ENCODE measurements around the gene FASN.

FASN gene

DNA sequence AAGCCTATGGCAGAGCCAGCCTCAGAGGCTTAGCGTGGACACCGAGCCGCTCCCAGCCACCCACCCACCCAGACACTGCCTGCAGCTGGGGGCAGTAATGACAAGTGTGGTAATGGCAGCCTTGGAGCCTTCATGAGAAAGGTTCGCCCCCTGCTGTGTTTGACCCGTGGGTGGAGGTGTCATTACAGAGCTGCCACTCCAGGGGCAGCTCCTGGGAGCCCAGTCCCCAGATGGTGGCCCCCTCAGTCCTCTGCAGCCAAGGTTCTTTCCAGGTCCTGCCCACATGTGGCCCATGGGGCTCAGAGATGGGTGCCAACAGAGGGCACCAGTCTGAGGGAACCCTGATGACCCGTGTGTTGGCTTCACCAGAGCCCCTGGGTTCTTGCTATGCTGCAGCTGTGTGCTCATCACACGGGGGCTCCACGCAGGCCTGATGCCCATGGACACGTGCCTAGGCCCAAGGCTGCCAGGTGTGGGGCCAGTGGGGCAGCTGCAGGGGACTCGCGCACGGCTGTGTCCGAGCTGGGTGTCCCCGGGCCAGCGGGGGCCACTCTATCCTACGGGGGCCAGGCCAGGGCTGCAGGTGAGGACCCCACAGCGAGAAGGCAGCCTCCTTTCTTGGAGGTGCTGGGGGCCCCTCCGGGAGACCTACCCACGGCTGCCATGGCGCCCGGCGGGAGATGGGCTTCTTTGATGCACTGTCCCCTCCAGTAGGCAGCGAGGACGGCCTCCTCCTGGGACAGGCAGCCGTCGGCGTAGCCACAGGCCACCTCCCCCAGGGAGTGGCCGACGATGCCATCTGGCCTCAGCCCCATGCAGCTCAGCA lies 8.1 kb downstream of the FASN start:
- in situ Hi-C loops (cut with MboI; ENCODE audit: low sequenced_read_pairs), result no loop called here

DNA sequence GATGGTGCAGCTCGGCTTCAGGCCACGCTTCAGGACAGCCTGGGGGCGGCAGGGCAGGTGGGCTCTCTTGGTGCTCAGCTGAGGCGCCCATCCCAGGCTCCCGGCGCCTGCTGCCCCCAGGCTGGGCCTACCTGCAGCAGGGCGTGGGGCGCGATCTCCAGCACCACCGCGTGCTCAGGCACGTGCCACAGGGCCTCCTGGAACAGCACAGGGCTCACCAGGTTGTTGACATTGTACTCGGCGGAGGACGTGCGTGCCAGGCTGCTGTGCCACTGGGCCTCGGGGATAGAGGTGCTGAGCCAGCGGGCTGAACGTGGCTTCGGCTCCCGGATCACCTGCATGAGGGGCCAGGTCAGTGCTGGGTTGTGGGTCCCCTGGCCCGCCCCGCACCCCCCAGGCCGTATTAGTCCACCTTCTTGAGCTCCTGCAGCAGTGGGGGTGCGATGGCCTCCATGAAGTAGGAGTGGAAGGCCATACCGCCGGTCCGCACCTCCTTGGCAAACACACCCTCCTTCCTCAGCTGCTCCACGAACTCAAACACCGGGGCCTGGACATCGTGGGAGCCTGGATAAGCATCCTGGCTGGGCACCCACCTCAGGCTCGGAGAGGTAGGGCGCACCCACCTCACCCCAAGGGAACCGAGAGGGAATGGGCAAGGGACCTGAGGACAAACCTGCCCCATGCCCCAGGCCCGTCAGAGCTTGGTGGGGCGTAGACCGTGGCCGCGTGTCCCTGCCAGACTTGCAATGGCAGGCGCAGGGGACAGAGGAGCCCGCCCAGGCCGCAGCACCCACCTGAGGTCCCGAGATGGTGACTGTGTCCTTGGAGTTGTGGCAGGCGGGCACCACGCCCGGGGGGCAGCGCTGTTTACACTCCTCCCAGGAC lies 9.0 kb downstream of the FASN start:
- in situ Hi-C loops (cut with MboI; ENCODE audit: low sequenced_read_pairs), result no loop called here

DNA sequence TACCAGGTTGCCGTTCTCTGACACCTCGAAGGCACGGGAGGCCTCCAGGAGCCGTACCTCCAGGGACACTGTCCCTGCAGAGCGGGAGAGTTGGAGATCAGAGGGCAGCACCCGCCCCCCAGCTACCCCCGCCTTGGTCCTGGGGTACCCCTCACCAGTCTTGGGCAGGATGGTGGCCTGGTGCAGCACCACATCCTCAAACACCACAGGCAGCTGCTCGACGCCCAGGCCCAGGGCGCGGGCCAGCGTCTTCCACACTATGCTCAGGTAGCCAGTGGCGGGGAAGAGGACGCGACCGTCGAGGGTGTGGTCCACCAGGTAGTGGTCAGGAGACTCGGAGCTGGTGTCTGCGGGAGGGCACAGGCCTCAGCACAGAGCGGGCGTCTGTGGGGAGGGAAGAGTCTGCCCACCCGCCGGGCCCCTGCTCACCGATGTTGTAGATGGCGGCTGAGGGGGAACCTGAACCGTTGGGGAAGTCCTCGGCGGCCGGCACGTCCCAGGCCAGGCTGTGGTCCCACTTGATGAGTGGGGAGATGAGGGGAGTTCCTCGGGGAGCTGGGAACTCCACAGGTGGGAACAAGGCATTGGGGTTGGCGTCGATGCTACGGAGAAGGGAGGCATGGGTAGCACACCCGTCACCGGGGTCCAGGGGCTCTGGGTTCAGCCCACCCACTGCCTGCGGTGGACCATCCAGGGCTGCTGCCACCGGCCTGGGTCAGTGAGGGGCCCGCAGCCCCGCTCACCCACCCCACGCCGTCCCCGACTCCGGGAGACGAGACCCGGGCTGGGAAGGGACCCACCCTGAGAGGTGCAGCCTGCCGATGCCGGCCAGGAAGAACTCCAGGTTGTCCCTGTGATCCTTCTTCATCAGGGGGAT lies 9.8 kb downstream of the FASN start:
- in situ Hi-C loops (cut with MboI; ENCODE audit: low sequenced_read_pairs), result no loop called here

DNA sequence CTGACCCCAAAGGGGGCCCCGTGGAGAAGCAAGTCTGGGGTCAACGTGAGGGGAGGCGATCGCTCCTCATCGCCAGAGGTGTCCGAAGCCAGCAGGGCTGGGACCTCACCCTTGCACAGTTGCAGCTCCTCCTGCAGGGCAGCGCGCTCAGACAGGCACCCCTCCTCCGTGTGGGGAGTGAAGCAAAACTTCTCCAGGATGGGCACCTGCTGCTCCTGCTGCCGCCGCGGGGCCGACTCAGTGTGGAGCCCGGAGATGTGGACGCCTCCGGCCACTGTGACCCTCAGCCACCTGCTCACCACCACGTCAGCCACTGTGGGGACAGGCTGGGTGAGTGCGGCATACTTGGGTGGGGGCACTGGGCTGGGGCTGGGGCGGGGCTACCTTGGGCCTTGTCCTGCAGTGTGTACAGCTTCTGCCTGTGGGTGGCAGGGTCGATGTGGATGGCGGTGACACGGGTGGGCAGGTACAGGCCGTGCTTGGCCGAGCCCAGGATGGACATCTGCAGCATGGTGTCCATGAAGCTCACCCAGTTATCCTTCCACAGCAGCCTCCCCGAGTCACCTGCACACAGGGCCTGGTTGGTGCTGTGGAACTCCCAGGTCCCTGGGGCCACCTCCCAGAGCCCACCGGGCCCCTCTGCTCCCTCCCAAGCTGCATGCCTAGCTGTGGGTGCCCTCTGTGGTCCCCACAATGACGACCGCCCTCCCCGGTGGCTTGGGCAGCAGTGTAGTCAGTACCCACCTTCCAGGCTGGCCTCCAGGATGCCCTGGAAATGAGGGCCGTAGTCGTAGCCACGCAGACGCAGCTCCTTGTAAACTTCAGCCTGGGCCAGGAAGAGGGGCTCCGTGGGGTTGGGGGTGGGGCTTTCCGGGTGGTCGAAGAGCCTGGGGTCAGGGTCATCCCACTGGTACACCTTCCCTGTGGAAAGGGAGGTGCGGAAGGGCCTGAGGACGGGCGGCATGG lies 10.8 kb downstream of the FASN start:
- in situ Hi-C loops (cut with MboI; ENCODE audit: low sequenced_read_pairs), result no loop called here

DNA sequence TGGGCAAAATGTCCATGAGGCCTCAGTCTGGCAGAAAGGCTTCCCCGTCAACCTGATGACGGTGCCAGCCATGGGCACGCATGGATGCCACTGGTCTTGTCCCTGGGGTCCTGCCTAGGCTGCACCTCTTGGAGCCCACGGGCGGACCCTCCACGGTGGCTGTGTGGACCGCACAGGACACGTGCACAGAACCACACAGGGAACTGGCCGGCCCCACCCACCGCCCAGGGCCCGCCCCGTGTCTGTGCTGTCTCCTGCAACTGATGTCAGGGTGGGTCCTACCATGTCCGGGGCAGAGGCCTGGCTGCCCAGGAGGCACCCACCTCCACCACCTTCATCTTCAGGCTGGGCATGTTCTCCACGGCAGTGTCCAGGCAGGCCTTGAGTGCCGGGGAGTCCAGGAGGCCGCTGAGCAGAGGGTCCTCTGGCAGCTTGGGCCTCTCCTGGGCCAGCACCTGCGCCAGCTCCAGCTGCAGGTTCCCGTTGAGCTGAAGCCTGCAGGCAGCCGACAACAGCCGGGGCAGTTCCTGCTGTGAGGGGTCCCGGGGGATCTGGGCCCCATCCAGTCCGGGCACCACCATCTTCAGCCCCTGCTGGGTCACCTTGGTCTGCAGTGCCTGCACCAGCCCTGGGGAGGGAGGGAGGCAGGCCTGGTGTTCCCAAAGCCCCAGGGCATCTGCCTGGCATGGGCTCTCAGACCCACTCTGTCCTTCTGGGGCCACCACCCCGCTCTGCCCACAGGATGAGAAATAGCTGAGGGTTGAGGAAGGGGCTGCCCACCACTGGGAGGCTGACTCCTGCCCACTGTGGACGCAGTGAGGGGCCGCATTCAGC lies 11.9 kb downstream of the FASN start:
- in situ Hi-C loops (cut with MboI; ENCODE audit: low sequenced_read_pairs), result no loop called here

DNA sequence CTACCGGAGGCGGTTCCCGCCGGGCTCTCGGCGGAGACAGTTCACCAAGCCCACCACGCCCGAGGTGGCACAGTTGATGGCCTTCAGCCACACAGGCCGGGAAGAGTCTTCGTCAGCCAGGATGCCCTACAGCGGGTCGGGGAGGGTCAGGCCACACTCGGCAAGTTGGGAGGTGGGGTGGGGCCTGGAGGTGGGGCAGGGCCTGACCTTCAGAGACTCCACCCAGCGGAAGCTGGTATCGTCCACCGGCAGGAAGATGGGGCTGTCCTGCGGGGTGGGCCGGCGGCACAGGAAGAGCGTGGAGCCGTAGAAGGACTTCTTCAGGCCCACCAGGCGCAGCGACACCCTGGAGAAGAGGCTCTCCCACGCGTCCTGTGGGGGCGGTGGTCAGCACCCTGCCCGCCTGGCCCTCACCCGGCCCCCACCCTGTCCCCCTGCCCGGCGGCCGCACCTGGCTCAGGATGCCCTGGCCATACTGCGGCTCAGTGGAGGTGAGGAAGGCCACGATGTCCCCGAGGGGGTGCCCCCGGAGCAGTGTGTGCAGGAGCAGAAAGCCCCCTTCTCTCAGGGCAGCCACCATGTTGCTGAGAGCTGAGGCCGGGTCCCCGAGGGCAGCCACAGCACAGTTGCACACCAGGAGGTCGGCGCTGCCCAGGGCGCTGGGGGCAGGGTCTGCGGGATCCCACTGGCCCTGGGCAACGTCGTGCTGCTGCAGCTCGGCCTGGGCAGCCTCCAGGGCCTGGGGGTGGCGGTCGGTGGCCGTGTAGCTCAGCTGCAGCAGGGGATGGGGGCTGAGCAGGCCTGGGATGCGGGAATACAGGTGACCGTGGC lies 12.8 kb downstream of the FASN start:
- in situ Hi-C loops (cut with MboI; ENCODE audit: low sequenced_read_pairs), result no loop called here

DNA sequence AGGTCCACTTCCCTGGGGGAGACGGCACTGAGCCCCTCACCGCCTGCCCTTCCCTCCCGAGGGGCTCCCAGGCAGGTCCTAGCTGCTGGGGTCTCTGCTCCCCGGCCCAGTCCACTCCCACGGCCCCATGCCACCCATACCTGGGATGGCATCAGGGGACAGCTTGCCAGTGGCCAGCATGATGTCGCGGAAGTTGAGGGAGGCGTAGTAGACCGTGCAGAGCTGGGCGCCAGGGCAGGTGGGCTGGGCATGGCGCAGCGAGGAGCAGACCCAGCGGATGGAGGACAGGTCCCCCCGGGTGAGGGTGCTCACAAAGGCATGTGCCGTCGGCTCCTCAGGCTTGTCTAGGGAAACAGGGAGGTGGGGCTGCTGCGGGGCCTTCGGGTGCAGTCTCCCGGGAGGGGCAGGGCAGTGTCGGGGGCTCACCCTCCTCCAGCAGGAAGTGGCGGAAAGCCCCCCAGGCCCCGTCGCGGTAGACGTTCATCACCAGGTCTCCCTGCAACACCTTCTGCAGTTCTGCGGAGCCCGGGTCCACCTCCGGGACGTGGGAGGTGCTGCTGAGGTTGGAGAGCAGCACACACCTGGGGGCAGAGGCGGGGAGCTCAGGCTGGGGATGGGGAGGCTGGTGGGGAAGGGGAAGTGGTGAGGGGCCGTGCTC lies 13.5 kb downstream of the FASN start:
- in situ Hi-C loops (cut with MboI; ENCODE audit: low sequenced_read_pairs), result no loop called here

DNA sequence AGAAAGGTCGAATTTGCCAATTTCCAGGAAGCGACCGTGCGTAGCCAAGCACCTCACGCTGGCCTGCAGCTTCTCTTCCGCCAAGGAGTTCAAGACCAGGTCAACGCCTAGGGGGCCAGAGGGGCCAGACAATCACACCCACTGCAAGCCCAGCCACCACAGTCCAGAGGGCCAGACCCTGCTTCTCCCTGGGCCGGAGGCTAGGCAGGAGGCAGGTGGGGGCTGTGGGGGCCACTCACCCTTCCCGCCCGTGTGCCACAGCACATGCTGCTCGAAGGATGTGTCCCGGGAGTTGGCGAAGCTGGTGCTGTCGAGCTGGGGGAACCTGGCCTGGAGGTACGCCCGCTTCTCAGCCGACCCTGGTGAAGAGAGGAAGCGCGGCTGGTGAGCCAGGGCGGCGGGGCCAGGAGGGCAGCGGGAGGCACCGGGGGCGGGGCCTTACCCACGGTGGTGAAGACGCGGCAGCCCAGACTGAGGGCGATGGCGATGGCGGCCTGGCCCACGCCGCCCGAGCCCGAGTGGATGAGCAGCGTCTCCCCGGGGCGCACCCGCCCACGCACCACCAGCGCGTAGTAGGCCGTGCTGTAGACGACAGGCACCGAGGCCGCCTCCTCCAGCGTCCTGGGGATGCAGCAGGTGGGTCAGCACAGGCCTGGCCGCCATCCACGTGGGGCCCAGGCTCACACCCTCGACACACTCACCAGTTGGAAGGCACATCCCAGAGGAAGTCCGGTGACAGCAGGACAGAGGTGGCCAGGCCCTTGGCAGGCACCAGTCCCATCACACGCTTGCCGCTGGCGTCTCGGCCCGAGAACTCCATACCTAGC lies 14.3 kb downstream of the FASN start:
- in situ Hi-C loops (cut with MboI; ENCODE audit: low sequenced_read_pairs), result no loop called here

DNA sequence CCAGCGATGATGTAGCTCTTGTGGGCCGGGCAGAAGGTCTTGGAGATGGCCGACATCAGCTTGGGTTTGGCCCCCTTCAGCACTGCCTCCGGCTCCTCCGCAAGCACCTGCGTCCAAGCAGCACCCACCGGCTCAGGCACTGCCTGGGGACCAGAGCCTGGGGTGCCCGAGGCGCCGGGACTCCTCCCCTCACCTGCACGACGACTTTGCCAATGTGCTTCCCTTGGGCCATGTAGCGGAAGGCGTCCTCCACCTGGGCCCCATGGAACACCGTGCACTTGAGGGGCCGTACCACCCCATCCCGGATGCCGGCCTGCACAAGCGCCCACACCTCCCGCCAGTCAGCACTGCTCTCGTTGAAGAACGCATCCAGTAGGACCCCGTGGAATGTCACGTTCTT lies 15.0 kb downstream of the FASN start:
- in situ Hi-C loops (cut with MboI; ENCODE audit: low sequenced_read_pairs), result no loop called here

DNA sequence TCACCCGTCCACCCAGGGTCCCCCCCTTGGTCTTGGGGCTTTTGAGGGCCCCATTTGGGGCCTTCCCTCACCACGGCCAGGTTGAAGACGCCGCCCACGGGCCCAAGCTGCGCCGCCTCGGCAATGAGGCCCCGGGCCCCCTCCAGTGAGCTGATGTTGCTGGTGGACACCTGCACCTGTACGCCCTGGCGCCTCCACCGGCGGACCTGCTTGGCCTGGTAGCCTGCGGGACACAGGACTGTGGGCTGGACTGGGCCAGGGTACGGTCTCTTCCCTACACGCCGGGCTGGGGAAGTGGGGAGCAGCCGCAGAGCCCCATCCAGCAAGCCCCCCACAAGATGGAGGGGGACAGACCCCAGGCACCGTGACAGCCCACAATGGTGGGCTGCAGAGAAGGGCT lies 15.6 kb downstream of the FASN start:
- in situ Hi-C loops (cut with MboI; ENCODE audit: low sequenced_read_pairs), result no loop called here

DNA sequence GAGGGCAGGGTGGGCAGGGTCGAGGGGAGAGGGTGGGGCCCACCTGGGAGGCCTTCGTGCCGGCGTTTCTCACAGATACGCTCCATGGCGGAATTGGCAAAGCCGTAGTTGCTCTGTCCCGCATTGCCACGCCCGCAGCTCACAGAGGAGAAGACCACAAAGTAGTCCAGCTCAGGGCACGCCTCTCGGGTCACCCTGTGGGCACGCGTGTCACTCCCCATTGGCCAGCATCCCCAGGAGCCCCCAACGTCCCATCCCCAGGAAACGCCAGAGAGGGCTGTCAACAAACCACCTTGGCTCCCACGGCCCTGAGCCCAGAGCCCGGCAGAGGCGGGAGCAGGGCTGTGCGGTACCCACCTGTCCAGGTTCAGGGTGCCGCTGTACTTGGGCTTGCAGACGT lies 16.1 kb downstream of the FASN start:
- in situ Hi-C loops (cut with MboI; ENCODE audit: low sequenced_read_pairs), result no loop called here

DNA sequence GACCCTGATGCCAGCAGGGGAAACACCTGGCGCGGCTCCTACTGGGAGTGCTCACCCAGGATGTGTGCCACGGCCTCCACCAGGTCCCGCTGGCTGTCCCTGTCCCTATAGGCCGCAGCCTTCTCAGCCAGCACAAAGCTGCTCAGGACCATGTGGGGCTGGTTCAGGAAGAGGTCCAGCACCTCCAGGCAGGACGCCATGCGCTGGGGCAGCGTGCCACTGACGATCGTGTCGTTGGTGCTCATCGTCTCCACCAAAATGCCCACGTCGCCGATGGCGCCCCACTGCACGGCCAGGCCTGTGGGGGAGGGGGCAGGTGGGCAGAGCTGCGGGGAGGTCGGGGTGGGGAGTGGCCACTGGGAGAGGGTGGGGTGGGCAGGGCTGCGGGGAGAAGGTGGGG lies 16.5 kb downstream of the FASN start:
- in situ Hi-C loops (cut with MboI; ENCODE audit: low sequenced_read_pairs), result no loop called here

DNA sequence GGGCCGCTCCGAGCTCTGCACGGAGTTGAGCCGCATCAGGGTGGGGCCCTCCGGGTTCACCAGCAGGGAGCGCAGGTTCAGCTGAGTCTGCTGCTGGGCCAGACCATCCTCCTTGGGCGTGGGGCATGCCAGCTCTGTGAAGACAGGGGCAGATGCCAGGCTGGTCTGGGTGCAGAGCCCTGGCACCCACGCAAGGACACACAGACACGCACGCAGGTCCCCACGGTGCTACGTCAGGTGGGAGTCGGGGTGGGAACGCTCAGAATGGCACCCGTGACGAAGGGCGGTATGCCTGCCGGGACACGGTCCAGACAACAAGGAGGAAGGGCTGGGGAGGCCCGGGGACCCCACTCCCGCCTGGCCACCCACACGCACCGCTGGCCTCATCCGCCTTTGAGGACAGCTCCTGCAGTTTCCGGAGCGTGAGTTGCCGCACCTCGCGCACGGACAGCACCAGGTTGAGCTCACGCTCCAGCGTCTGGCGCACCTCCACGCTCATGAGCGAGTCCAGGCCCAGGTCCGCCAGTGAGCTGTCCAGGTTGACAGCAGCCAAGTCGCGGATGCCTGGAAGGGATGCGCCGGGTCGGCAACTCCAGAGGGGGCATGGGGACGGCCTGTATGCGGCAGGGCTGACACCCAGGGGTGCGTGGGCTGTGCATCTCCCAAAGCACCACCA lies 17.1 kb downstream of the FASN start:
- in situ Hi-C loops (cut with MboI; ENCODE audit: low sequenced_read_pairs), result no loop called here

DNA sequence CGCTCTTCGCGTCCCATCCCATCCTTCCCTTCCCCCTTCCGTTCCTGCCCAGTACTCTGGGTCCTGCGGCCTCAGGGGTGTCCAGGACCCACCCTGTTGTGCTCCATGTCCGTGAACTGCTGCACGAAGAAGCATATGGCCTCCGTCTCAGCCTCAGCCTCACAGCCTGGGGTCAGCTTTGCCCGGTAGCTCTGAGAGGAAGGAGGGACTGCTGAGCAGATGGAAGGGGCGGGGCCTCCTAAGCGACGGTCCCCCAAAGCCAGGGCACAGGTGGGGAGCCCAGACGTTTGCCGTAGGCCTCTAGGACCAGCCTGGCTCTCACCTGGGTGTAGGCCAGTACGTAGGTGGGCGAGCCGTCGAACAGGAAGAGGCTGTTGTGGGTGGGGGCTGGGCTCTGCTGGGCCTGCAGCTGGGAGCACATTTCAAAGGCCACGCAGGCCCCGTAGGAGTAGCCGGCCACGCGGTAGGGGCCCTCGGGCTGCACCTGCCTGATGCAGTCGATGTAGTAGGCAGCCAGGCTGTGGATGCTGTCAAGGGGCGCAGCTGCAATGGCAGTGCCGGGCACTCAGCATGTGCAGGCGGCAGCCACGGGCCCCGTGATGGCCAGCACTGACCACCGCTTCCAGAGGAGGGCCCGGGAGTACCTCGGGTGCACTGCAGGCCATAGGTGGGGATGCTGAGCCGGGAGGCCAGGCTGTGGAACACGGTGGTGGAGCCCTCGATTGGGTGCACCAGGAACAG lies 17.8 kb downstream of the FASN start:
- in situ Hi-C loops (cut with MboI; ENCODE audit: low sequenced_read_pairs), result no loop called here

DNA sequence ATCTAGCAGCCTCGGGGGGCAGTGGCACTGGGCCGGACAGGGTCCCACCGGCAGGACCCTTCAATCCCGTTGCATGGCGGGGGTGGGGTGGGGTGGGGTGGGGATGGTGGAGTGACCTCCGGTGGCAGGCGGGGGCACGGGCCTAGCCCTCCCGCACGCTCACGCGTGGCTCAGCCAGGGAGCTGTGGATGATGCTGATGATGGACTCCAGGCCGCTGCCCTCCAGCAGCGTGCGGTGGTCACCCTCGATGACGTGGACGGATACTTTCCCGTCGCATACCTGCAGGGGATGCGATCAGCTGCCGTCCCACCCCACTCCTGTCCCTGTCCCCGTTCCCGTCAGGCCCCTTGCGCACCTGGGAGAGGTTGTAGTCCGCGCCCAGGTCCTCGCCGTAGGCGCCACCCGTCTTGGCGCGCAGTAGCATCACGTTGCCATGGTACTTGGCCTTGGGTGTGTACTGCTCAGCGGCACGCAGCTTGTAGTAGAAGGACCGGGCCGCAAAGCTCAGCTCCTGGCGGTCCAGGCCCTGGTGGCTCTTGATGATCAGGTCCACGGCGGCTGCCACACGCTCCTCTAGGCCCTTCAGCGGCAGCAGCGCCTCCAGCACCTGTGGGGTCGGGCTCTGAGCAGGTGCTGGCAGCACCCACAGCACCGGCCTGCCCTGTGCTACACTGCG lies 18.9 kb downstream of the FASN start:
- in situ Hi-C loops (cut with MboI; ENCODE audit: low sequenced_read_pairs), result no loop called here

Data from hTERT RPE-1 (cell line).